Activated naive CD4-positive, alpha-beta T cell treated with anti-CD3 and anti-CD28 coated beads, Interleukin-2, amount 10 ng/mL, durations not matched to agents 7 days and 5 days (primary cell): Measurements from ENCODE around the gene TRMT11.
"Not testable (repeated sequence)": the region's sequence is repeated elsewhere in the genome, so short reads cannot be mapped to it uniquely, and the experiment has no call there.

Source experiments
- CTCF ChIA-PET: fragments of 350-600 bp; sonication (Branson Sonifier 250); formaldehyde crosslinking; loops from one replicate; lab custom pipeline; 2021; ENCODE audit warnings: antibody characterized with exemption; lab: Charles Lee
- DNase-seq: peaks from one replicate; pipeline ENCODE4 v3.0.0-alpha.2; 2020
- H3K27ac Mint-ChIP-seq: one replicate; pipeline ENCODE4 v1.8.0; 2021; ENCODE audit warnings: mild to moderate bottlenecking, moderate library complexity, mixed read lengths
- H3K27me3 Mint-ChIP-seq: one replicate; pipeline ENCODE4 v1.8.0; 2021; ENCODE audit warnings: mild to moderate bottlenecking, mixed read lengths
- H3K36me3 Mint-ChIP-seq: one replicate; pipeline ENCODE4 v1.8.0; 2021; ENCODE audit warnings: mixed read lengths
- H3K4me1 Mint-ChIP-seq: one replicate; pipeline ENCODE4 v1.8.0; 2021; ENCODE audit warnings: mixed read lengths
- H3K4me3 Mint-ChIP-seq: one replicate; pipeline ENCODE4 v1.8.0; 2021; ENCODE audit warnings: mild to moderate bottlenecking, moderate library complexity, mixed read lengths
- H3K9me3 Mint-ChIP-seq: one replicate; pipeline ENCODE4 v1.8.0; 2021; ENCODE audit warnings: mixed read lengths

The TRMT11 gene

GRCh38 chr6:125963817-125964216 is 22.5 kb upstream of the TRMT11 start:
- no peak overlapping the region for H3K4me3 Mint-ChIP-seq
- H3K27ac Mint-ChIP-seq, result no peak overlapping the region
- CTCF ChIA-PET, result interaction anchor here (0.8 to 2.4 kb wide), 2 partner anchors 7 to 10 kb away, joined by 3 to 11 read pairs; partner anchors contain the start of gene HINT3
- no peaks in the 10 kb centered on the region for H3K27me3 Mint-ChIP-seq
- no peaks in the 10 kb centered on the region for H3K4me1 Mint-ChIP-seq
- no peaks in the 10 kb centered on the region for H3K9me3 Mint-ChIP-seq
- no peak for DNase-seq
- H3K36me3 Mint-ChIP-seq, result peaks cover 10% of the 10 kb centered on the region

- Mint-ChIP-seq H3K9me3 (no peaks in the 10 kb centered on the region), H3K4me1 (no peaks in the 10 kb centered on the region), H3K27me3 (no peaks in the 10 kb centered on the region), H3K36me3 (peaks cover 18% of the 10 kb centered on the region), H3K4me3 (no peak overlapping the region), H3K27ac (no peak overlapping the region)
- no peak for DNase-seq
- CTCF ChIA-PET, result no interaction called here
Measured at GRCh38 chr6:125966569-125966968, 19.8 kb upstream of the TRMT11 start.

- CTCF ChIA-PET, result interaction anchor here (2.0 kb wide), 1 partner anchor 11 kb away, joined by 6 read pairs; no protein-coding TSS in a partner anchor
- Mint-ChIP-seq H3K9me3 (no peaks in the 10 kb centered on the region), H3K4me3 (no peak overlapping the region), H3K4me1 (no peaks in the 10 kb centered on the region), H3K36me3 (peaks cover 22% of the 10 kb centered on the region), H3K27me3 (no peaks in the 10 kb centered on the region), H3K27ac (no peak overlapping the region)
- DNase-seq, result no peak
Measured at GRCh38 chr6:125968493-125968892, 17.8 kb upstream of the TRMT11 start.

- H3K4me1 Mint-ChIP-seq, result peaks cover 6% of the 10 kb centered on the region
- no peak overlapping the region for H3K27ac Mint-ChIP-seq
- no peaks in the 10 kb centered on the region for H3K27me3 Mint-ChIP-seq
- CTCF ChIA-PET, result interaction anchor here (0.7 to 1.8 kb wide), 5 partner anchors 15 to 660 kb away, joined by 3 to 8 read pairs (median 3); no protein-coding TSS in a partner anchor
- no peak overlapping the region for H3K4me3 Mint-ChIP-seq
- DNase-seq, result no peak
- H3K9me3 Mint-ChIP-seq, result no peaks in the 10 kb centered on the region
- H3K36me3 Mint-ChIP-seq, result peaks cover 30% of the 10 kb centered on the region
Measured at GRCh38 chr6:125970760-125971159, 15.6 kb upstream of the TRMT11 start.

GRCh38 chr6:125972478-125972877 is 13.9 kb upstream of the TRMT11 start:
- not testable (repeated sequence) for H3K27me3 Mint-ChIP-seq, DNase-seq, H3K9me3 Mint-ChIP-seq, H3K4me3 Mint-ChIP-seq, H3K4me1 Mint-ChIP-seq, H3K27ac Mint-ChIP-seq
- peaks cover 27% of the 10 kb centered on the region for H3K36me3 Mint-ChIP-seq
- CTCF ChIA-PET, result interaction anchor here (1.2 to 4.0 kb wide), 2 partner anchors 16 to 182 kb away, joined by 4 to 33 read pairs; partner anchors contain the start of genes HINT3 and NCOA7

GRCh38 chr6:125974214-125974866 is 12.0 kb upstream of the TRMT11 start:
- peaks cover 6% of the 10 kb centered on the region for H3K4me1 Mint-ChIP-seq
- H3K27ac Mint-ChIP-seq, result no peak overlapping the region
- H3K9me3 Mint-ChIP-seq, result no peaks in the 10 kb centered on the region
- DNase-seq, result no peak
- CTCF ChIA-PET, result interaction anchor here (0.6 to 4.0 kb wide), 25 partner anchors 10 to 664 kb away, joined by 3 to 33 read pairs (median 4); partner anchors contain the start of genes HINT3, NCOA7 and TRMT11
- H3K4me3 Mint-ChIP-seq, result no peak overlapping the region
- peaks cover 17% of the 10 kb centered on the region for H3K36me3 Mint-ChIP-seq
- no peaks in the 10 kb centered on the region for H3K27me3 Mint-ChIP-seq

GRCh38 chr6:125979101-125979500 is 7.2 kb upstream of the TRMT11 start:
- H3K36me3 Mint-ChIP-seq, result peaks cover 9% of the 10 kb centered on the region
- H3K27me3 Mint-ChIP-seq, result no peaks in the 10 kb centered on the region
- no peak overlapping the region for H3K27ac Mint-ChIP-seq
- H3K4me1 Mint-ChIP-seq, result peaks cover 6% of the 10 kb centered on the region
- CTCF ChIA-PET, result interaction anchor here (0.6 kb wide), 1 partner anchor 12 kb away, joined by 3 read pairs; no protein-coding TSS in a partner anchor
- DNase-seq, result no peak
- H3K4me3 Mint-ChIP-seq, result no peak overlapping the region
- H3K9me3 Mint-ChIP-seq, result no peaks in the 10 kb centered on the region

- Mint-ChIP-seq H3K4me1 (peaks cover 5% of the 10 kb centered on the region), H3K9me3 (no peaks in the 10 kb centered on the region), H3K27ac (no peak overlapping the region), H3K27me3 (no peaks in the 10 kb centered on the region), H3K4me3 (no peak overlapping the region), H3K36me3 (peaks cover 1% of the 10 kb centered on the region)
- CTCF ChIA-PET, result interaction anchor here (0.6 kb wide), 1 partner anchor 1209 kb away, joined by 3 read pairs; no protein-coding TSS in a partner anchor
- no peak for DNase-seq
Measured at GRCh38 chr6:125981571-125982185, 4.7 kb upstream of the TRMT11 start.

GRCh38 chr6:125983246-125983945 is 2.9 kb upstream of the TRMT11 start:
- peaks cover 5% of the 10 kb centered on the region for H3K4me1 Mint-ChIP-seq
- H3K4me3 Mint-ChIP-seq, result no peak overlapping the region
- CTCF ChIA-PET, result no interaction called here
- no peak overlapping the region for H3K27ac Mint-ChIP-seq
- no peaks in the 10 kb centered on the region for H3K27me3 Mint-ChIP-seq
- DNase-seq, result no peak
- H3K9me3 Mint-ChIP-seq, result no peaks in the 10 kb centered on the region
- peaks cover 1% of the 10 kb centered on the region for H3K36me3 Mint-ChIP-seq

- no peaks in the 10 kb centered on the region for H3K27me3 Mint-ChIP-seq
- H3K4me1 Mint-ChIP-seq, result peaks cover 6% of the 10 kb centered on the region
- no peak overlapping the region for H3K27ac Mint-ChIP-seq
- no peak overlapping the region for H3K4me3 Mint-ChIP-seq
- no peaks in the 10 kb centered on the region for H3K36me3 Mint-ChIP-seq
- no peaks in the 10 kb centered on the region for H3K9me3 Mint-ChIP-seq
- no peak for DNase-seq
- CTCF ChIA-PET, result interaction anchor here (0.8 to 1.2 kb wide), 2 partner anchors 11 to 31 kb away, joined by 3 read pairs; no protein-coding TSS in a partner anchor
Measured at GRCh38 chr6:125984311-125984710, 2.0 kb upstream of the TRMT11 start.

- DNase-seq, result no peak
- peaks cover 13% of the 10 kb centered on the region for H3K4me1 Mint-ChIP-seq
- CTCF ChIA-PET, result interaction anchor here (1.0 to 2.8 kb wide), 5 partner anchors 11 to 194 kb away, joined by 3 to 20 read pairs (median 5); partner anchors contain the start of genes HINT3 and NCOA7
- peak overlapping the region; percentile 35 for H3K4me3 Mint-ChIP-seq
- H3K27me3 Mint-ChIP-seq, result no peaks in the 10 kb centered on the region
- no peaks in the 10 kb centered on the region for H3K9me3 Mint-ChIP-seq
- H3K27ac Mint-ChIP-seq, result no peak overlapping the region
- H3K36me3 Mint-ChIP-seq, result no peaks in the 10 kb centered on the region
Measured at GRCh38 chr6:125985522-125985921, 818 bp upstream of the TRMT11 start.

GRCh38 chr6:125985979-125986300 is 400 bp upstream of the TRMT11 start:
- Mint-ChIP-seq H3K27ac (no peak overlapping the region), H3K9me3 (no peaks in the 10 kb centered on the region), H3K4me1 (peaks cover 13% of the 10 kb centered on the region)

GRCh38 chr6:125987026-125987617 is 782 bp downstream of the TRMT11 start:
- no peak for DNase-seq
- no peaks in the 10 kb centered on the region for H3K9me3 Mint-ChIP-seq
- CTCF ChIA-PET, result interaction anchor here (0.8 to 2.8 kb wide), 6 partner anchors 8 to 196 kb away, joined by 3 to 20 read pairs (median 8); partner anchors contain the start of genes HINT3 and NCOA7

More at GRCh38 chr6:125985979-125986300, 400 bp upstream of the TRMT11 start:
- H3K27me3 Mint-ChIP-seq, result no peaks in the 10 kb centered on the region
- no peak overlapping the region for H3K4me3 Mint-ChIP-seq
- no peaks in the 10 kb centered on the region for H3K36me3 Mint-ChIP-seq
- no peak for DNase-seq
- CTCF ChIA-PET, result interaction anchor here (1.3 to 2.8 kb wide), 5 partner anchors 9 to 195 kb away, joined by 5 to 20 read pairs (median 9); partner anchors contain the start of genes HINT3 and NCOA7

More at GRCh38 chr6:125987026-125987617, 782 bp downstream of the TRMT11 start:
- H3K4me3 Mint-ChIP-seq, result no peak overlapping the region
- H3K27me3 Mint-ChIP-seq, result no peaks in the 10 kb centered on the region
- peaks cover 13% of the 10 kb centered on the region for H3K4me1 Mint-ChIP-seq
- H3K36me3 Mint-ChIP-seq, result no peaks in the 10 kb centered on the region
- H3K27ac Mint-ChIP-seq, result no peak overlapping the region
